Left kidney (tissue), 8 donors: ENCODE results near the gene ZNF235. TPM values are rescaled to one million over a fixed set of nuclear protein-coding genes. Genes with fewer than 3 reads are reported as not detected.
"Not testable (repeated sequence)": the region's sequence is repeated elsewhere in the genome, so short reads cannot be mapped to it uniquely, and the experiment has no call there.

ENCODE experiments used
- DNase-seq: peaks from one replicate; pipeline ENCODE4 v3.0.0-alpha.2; 2013
- long read RNA-seq, 8 donors: transcript quantifications; one replicate each; lab custom pipeline, GENCODE V29; 2026
- polyA plus RNA-seq: library from polyadenylated mRNA; unstranded; fragments of 120-200 nt; gene quantifications from one replicate; pipeline ENCODE4 v1.2.1, GENCODE V29; 2013; ENCODE audit not compliant: insufficient read length

ZNF235 gene
- polyA plus RNA-seq, result 13.5 TPM
- long read RNA-seq, donor 1, full-length matches to known transcripts, result 5 of 5 reads
- long read RNA-seq, donor 1, partial matches to known transcripts, result 0 of 5 reads
- long read RNA-seq, donor 1, other reads (novel, unspliced or antisense), result 0 of 5 reads
- long read RNA-seq, donor 2, full-length matches to known transcripts, result 7 of 7 reads
- long read RNA-seq, donor 2, partial matches to known transcripts, result 0 of 7 reads
- long read RNA-seq, donor 2, other reads (novel, unspliced or antisense), result 0 of 7 reads
- long read RNA-seq, donor 3, full-length matches to known transcripts, result 3 of 3 reads
- long read RNA-seq, donor 3, partial matches to known transcripts, result 0 of 3 reads
- long read RNA-seq, donor 3, other reads (novel, unspliced or antisense), result 0 of 3 reads
- long read RNA-seq, donor 4, full-length matches to known transcripts, result 1 of 1 reads
- long read RNA-seq, donor 4, partial matches to known transcripts, result 0 of 1 reads
- long read RNA-seq, donor 4, other reads (novel, unspliced or antisense), result 0 of 1 reads
- long read RNA-seq, donor 5, full-length matches to known transcripts, result 6 of 6 reads
- long read RNA-seq, donor 5, partial matches to known transcripts, result 0 of 6 reads
- long read RNA-seq, donor 5, other reads (novel, unspliced or antisense), result 0 of 6 reads
- long read RNA-seq, donor 6, full-length matches to known transcripts, result 3 of 3 reads
- long read RNA-seq, donor 6, partial matches to known transcripts, result 0 of 3 reads
- long read RNA-seq, donor 6, other reads (novel, unspliced or antisense), result 0 of 3 reads
- long read RNA-seq, donor 7, full-length matches to known transcripts, result 8 of 8 reads
- long read RNA-seq, donor 7, partial matches to known transcripts, result 0 of 8 reads
- long read RNA-seq, donor 7, other reads (novel, unspliced or antisense), result 0 of 8 reads
- long read RNA-seq, donor 8, full-length matches to known transcripts, result 2 of 2 reads
- long read RNA-seq, donor 8, partial matches to known transcripts, result 0 of 2 reads
- long read RNA-seq, donor 8, other reads (novel, unspliced or antisense), result 0 of 2 reads

DNA sequence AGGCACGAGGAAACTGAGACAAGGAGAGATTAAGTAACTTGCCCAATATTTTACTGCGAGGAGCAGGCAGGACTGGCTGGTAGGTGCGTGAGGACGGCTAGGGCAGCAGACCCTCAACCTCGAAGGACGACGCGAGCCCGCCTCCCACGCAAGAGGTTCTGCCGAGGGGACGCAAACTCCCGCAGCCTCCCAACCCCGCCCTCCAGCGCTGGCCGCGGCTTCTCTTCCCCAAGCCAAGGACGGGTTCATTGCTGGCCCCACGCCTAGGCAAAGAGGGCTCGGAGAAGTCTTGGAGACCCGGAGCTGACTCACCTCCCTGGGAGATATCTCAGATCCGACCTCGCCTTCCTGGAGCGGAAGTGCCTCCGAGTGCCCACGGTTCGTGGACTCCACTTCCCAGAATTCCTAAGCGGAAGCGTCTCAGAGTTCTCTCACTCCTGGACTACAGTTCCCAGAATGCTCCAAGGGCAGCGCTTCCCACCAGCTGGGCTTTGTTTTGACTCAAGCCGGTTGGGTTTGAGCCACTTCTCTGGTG lies at the start of gene ZNF235:
Gene ZNF235, minus strand, starts transcription at position 367 of the 535 bp plus-strand sequence. CDS start 1,621 bp downstream, outside the sequence.
- DNase-seq, result peak; percentile 93

DNA sequence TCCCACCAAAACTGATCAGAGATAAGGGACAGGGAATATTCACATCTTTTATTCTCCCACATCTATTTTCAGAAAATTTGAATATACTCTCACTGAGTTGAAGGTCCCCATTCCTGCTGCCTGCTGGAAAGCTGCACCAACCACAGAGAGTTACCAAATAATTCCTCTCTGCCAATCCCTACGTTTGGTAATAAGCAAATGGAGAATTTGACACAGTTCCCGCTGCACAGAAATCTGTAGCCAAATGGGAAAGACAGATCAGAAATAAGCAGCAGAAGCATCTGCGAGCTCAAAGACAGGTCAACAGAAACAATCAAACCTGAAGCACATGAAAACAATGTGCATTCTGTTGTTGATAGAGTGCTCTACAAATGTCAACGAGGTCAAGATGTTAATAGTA lies 41.7 kb upstream of the ZNF235 start:
- no peak for DNase-seq

DNA sequence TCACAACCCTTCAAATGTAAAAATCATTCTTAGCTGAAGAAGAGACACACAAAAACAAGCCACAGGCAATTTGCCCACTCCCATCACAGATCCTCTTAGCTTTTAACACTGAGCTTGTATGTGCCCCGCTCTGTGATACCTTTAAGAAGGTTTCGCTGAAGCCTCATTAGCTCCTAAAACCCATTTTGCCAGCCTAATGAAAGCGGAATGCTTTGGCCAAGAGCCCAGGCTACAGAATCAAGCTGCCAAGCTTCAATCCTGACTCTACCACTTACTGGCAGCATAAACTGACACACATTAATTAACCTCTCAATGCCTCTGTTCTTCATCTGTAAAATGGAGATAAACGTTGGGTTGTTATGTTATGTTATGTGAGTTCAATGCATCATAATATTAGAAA lies 41.1 kb upstream of the ZNF235 start:
- DNase-seq, result no peak

DNA sequence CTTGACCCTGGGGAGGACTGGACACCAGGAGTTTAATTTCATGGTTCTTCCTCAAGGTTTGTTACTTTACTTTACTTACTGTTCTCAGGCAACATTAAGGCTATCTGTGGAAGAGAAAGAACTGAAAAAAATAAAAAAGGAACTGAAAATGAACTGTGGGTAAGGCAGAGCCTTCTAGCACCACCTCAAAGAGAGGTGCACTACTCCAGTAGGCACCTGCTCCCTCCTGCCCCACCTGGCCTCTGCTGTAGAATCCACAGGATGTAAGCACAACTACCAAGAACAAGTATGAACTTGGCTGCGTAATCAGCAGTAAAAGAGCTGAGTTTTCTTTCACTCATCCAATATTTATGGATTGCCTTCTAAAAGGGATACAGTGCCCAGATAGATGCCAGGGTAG lies 39.4 kb upstream of the ZNF235 start:
- DNase-seq, result no peak

DNA sequence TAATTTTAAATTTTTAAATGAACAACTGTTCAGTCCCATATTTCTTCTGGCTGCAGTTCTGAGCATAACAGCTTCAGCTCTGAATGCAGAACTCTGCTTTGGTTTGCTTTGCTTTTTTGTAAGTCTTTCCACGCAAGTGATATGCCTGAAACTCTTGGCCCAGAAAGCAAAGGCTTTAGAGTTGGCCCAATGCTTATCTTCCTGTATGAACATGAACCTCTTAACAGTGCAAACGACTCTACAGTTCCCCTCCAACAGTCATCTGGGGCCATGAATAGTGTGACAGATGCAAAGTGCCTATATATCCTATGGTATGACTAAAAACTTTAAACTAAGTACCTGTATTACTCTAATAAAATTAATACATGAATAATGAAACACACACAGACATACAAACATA lies 37.0 kb upstream of the ZNF235 start:
- DNase-seq, result no peak

DNA sequence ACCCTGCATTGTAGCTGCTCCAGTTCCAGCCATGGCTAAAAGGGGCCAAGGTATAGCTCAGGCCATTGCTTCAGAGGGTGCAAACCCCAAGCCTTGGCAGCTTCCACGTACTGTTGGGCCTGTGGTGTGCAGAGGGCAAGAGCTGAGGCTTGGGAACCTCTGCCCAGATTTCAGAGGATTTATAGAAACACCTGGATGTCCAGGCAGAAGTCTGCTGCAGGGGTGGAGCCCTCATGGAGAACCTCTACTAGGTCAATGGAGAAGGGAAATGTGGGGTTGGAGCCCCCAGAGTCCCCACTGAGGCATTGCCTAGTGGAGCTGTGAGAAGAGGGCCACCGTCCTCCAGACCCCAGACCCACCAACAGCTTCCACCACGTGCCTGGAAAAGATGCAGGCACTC lies 29.8 kb upstream of the ZNF235 start:
- not testable (repeated sequence) for DNase-seq

DNA sequence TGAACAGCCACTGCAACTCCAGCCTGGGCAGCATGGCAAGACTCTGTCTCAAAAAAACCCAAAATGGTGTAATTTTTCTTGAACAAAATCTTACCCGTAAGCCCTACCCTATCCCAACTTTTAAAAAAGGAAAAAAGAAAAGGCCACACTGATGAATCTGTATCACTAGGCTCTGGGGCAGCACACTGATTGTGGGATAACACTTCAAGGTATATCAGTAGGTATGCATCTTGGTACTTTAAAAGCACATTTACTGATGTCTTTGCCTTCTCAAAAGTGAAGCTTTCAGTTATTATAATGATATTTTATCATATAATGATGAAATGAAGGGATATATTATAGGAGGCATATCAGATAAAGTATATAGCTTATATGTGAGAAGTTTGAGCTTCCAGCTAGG lies 27.3 kb upstream of the ZNF235 start:
- no peak for DNase-seq

DNA sequence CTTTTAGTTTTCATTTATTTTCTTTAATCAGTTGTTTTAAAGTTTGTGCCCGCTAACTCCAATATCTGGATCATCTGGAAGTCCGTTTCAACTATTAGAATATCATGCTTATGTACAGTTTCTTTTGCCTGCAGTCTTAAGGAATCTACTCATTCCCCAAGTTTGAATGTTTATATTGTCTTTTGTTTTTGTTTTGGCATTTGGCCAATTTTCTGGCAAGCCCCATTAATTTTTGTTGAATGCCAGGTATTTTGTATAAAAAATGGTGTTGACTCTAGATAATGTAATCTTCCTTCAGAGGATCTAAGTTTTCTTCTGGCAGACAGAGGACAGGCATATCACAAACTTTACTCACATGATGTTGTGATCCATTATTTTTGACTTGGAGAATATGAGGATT lies 11.1 kb upstream of the ZNF235 start:
- DNase-seq, result no peak

DNA sequence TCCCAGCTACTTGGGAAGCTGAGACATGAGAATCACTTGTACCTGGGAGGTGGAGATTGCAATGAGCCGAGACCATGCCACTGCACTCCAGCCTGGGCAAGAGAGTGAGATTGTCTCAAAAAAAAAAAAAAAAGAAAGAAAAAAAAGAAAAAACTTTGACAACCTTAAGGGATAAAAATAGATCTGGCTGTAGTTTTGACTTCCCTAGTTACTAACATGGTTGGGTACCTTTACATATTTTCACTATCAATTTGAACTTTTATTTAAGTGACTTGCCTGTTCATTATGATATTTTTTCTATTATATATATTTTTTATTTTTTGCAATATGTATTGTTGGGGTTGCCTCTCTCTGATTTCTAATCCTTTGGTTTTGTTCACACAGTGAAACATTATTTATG lies 8.4 kb upstream of the ZNF235 start:
- no peak for DNase-seq

DNA sequence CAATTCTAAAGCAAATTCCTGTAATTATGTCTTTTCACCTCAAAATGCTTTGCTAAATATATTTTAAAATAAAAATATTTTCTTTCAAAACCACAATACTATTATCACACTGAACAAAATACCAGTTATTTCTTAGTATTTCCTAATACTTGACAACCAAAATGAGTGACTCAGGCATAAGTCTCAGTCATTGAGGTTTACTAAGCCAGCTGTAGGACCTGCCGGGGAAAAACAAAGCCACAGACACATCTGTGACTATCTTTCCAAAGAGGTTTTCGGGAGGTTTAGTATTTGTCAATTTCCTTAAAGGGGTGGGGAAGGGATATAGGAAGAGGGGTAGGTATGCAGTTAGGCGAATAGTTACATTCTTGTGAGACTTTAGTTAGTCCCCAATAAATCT lies 3.2 kb upstream of the ZNF235 start:
- DNase-seq, result no peak

DNA sequence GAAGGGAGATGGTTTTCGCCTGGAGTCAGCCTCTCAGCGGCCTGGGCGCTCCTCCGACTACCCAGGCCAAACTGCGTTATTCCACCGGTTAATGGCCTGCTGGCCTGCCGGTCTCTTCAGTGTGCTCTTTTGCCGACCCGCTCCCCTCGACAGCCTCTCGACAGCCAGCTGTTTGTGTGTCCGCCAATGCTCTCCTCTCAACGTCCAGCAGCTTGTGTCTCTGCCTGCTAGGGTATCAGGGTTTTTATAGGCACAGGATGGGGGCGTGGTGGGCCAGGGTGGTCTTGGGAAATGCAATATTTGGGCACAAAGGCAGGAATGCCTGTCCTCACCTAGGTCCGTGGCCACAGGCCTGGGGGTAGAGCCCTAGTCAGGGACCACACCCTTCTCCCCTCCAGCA lies 1.5 kb upstream of the ZNF235 start:
- no peak for DNase-seq

DNA sequence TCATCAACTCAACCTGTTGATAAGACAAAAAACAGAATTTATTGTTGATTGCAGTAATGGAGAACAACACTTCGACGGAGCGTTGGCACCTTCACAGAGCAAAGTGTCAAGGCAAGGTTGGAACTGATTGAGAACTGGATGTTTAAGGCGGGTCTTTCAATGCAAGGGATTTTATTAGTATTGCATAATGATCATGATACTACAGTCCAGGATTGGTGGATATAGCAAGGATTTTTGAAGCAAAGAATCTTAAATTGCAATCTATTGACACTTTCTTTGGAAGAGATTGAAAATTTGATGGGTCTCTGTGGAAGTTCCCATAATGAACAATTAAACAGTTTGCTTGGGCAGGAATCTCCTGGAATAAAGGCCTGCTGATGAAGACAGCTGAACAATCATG lies 632 bp upstream of the ZNF235 start:
- no peak for DNase-seq

DNA sequence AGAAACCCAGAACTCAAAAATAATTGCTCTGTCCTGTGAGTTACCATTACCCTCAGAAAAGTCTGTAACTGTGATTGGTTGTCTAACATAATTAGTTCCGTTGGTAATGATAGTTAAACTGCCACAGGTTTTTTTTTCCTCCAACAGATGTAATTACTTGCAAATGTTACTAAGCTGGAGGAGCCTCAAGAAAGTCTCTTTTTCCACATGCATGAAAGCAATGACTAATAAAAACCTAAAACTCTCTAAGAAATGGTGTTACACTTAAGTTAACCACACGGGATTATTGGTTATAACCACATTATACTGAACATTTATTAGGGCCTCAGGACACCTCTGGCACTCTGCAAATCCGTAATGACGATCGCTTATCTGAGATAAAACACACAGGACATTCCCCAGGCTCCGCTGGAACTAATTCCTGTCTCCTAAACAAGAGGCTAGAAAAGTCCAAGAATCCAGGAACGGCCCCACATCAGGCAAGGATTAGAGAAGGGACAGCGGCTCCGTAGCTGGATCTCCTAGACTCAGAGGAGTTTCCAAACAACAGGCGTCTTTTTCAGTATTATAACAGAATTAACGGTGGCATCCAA lies 753 bp downstream of the ZNF235 start:
- DNase-seq, result peak; percentile 12

DNA sequence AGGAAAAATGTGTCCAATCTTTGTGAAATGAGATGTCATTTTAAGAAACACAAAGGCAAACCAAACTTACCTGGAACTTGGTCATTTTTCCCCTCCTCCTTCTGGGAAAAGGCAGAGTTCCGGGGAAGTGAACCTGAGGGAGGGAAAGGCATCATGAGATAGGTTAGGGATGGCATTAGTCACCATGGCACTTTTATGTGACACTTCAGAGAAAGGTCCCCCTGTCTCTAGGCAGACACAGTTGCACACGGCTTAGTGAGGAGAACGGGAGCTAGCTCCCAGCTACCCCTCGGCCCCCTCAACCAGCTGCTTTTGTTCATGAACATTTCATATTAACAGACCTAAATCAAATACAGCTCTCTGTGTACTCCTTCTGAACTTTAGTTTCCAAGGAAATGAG lies 1.5 kb downstream of the ZNF235 start:
- peak; percentile 14 for DNase-seq

DNA sequence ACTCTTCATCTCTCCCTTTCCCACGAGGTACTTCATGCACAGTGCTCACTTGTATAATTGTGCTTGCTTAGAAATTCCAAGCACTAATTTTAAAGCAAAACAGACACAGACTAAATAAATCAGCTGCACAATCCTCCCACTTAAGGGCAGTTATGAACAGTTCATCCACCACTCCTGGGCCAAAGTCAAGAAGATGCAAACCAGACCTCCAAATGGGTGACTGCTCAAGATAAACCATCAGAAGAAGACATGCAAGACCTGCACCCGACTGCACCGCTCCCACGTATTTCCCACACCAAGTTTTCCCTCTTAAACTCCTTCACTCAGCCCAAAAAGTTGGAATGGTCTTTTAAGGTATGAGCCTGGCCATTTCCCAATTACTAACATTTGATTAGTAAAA lies 19.9 kb downstream of the ZNF235 start:
- no peak for DNase-seq

DNA sequence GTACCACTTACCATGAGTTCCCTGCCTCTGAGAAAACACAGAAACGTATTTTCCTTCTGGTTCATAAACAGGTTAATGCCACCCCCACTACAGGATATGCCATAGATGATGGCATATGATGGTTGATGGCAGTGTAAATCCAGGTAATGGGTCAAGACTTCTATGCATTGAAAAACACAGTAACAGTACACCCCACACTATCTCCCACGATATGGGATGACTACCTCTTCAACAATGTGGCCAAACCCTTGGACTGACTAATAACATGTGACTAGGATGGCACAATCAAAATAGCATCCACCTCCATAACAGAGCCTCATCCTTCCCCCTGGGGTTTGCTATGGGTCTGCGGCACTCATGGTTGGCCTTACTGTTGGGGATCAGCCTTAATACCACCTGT lies 22.0 kb downstream of the ZNF235 start:
- no peak for DNase-seq

DNA sequence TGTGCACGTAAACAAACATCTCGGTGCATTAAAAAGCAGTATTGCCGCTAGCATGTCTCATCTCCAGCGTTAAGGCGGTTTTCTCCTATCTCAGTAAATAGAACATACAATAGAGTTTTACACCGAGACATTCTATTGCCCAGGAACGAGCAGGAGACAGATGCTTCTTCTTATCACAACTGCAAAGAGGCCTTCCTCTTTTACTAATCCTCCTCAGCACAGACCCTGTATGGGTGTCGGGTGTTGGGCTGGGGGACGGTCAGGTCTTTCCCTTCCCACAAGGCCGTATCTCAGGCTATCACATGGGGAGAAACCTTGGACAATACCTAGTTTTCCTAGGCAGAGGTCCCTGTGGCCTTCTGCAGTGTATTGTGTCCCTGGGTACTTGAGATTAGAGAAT lies 23.9 kb downstream of the ZNF235 start:
- DNase-seq, result no peak

DNA sequence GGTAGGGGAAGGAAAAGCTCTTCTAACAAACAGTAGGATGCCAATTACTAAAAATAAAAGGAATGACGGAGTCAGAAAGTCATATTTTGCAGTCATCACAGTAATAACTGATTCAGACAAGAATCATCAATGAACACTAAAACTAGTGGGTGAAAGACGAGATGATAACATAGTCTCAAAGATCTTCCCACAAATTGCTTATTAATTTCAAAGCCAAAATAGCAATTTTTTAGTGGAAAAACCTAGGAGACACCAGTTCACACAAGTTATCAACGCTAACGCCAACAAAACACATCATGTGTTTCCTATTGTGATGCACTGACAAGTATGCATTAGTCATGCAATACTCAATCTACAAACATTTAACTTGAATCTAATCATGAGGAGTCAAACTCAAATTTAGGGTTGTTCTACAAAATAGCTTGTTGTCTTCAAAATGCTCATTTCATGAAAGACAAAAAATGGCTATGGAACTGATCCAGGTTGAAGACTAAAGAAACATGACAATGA lies 26.6 kb downstream of the ZNF235 start:
- no peak for DNase-seq

DNA sequence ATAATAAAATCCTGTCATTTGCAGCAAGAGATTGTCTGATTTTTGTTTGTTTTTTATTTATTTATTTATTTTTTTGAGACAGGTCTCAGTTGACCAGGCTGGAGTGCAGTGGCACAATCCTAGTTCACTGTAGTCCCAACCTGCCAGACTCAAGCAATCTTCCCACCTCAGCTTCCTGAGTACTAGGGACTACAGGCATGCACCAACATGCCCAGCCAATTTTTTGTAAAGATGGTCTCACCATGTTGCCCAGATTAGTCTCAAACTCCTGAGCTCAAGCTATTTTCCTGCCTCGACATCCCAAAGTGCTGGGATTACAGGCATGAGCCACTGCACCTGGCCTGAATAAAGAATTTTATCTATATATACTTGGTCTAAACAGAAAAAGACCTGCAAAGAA lies 27.5 kb downstream of the ZNF235 start:
- no peak for DNase-seq

DNA sequence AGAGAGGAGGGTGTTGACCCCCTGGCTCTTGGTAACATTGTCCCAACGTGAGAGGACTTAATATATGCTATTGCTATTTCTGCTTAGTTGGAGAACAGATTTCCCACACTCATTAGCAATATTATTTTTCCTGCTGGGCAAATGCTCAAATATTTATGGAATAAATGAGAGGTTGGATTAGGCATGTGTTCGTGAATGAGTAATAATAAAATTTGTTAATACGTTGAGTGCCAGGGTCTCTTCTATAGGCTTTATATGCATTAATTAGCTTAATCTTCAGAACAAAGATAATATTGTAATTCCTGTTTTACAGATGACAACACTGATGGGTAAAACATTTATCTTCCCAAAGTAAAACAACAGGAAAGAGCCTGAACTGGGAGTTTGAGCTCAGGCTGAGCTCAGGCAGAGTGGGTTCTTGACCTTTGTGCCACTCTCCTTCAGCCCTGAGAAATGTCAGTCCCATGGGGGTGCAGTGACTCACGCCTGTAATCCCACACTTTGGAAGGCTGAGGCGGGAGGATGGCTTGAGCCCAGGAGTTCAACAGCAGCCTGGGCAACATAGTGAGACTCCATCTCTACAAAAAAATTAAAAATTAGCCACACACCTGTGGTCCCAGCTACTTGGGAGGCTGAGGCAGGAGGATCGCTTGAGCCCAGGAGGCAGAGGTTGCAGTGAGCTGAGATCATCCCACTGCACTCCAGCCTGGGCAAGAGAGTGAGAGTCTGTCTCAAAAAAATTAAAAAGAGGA lies 44.0 kb downstream of the ZNF235 start:
- DNase-seq, result no peak

DNA sequence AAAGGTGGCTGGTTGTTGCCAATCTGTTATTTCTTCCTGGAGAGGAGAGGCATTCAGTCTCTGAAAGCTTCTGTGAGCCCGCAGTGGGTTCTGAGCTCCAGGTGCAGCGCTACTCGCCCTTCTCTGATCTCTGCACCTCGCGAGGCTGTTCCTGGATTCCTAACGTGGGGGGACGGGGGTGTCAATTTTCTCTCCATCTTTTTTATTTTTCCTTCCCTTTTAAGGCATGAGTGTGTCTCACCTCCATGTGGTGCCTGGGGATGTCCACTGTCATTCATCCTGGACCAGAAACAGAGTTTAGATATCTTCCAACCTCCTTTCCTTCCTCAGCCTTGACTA lies 44.5 kb downstream of the ZNF235 start:
- no peak for DNase-seq
